Body of pancreas (tissue), 4 donors: ENCODE measurements around the gene PSIP1. TPM values are rescaled to one million over a fixed set of nuclear protein-coding genes. Genes with fewer than 3 reads are reported as not detected.
"Not testable (repeated sequence)": the region's sequence is repeated elsewhere in the genome, so short reads cannot be mapped to it uniquely, and the experiment has no call there.

Source experiments
- ATAC-seq: fragments of 150-250 bp; one replicate; pipeline ENCODE4 v1.9.1; 2016
- DNase-seq, 4 donors: peaks; one replicate each; pipeline ENCODE4 v3.0.0-alpha.2; 2019
- H3K27ac ChIP-seq, 4 donors: fragments of 200-600 bp; sonication (generic); 1 replicate in 3 of 4; 2 replicates in 1 of 4; pipeline versions ENCODE4 v1.5.1 to v1.6.1; 2016 to 2019; ENCODE audit warnings: mild to moderate bottlenecking in 1 of 4, mixed read lengths in 1 of 4, moderate library complexity in 1 of 4
- H3K27me3 ChIP-seq, 2 donors: fragments of 200-600 bp; sonication (generic); one replicate each; pipeline ENCODE4 v1.6.0; 2016; ENCODE audit warnings: mild to moderate bottlenecking in 1 of 2
- H3K36me3 ChIP-seq, 2 donors: fragments of 200-600 bp; sonication (generic); replicated peaks in 1 of 2; 2 replicates each; pipeline ENCODE4 v1.5.1; 2016; ENCODE audit warnings: low read depth in 2 of 2; ENCODE audit not compliant: insufficient read depth in 1 of 2
- H3K4me1 ChIP-seq: fragments of 200-600 bp; sonication (generic); one replicate; pipeline ENCODE4 v1.6.0; 2016
- H3K4me3 ChIP-seq, 2 donors: fragments of 200-600 bp; sonication (generic); 1 replicate in 1 of 2; 2 replicates in 1 of 2; pipeline ENCODE4 v1.5.1; 2016 to 2019
- H3K9me3 ChIP-seq, 3 donors: fragments of 200-600 bp; sonication (generic); 1 replicate in 2 of 3; 2 replicates in 1 of 3; pipeline ENCODE4 v1.5.1; 2016
- POLR2A ChIP-seq, 3 donors: fragments of 450-650 bp; IDR thresholded peaks; one replicate each; pipeline ENCODE4 v1.6.1; 2016; ENCODE audit warnings: antibody characterized with exemption in 3 of 3, mild to moderate bottlenecking in 2 of 3
- WGBS, 2 donors: methylation state at CpG; one replicate each; pipeline ENCODE4 v1.1.5; 2017; 5-methylcytosine and 5-hydroxymethylcytosine counted together
- intact Hi-C: fragments of 100-400 bp; cut with DNase I; formaldehyde crosslinking; loops from one replicate; pipeline ENCODE4 v1.15.1; 2023
- total RNA-seq, 2 donors: library from RNA; depleted of rRNA; stranded (reverse); fragments of >200 nt; gene quantifications; one replicate each; pipeline ENCODE4 v1.1.0, GENCODE V29; 2016
- TF ChIP-seq, protein P1 (sequence below), 7 experiments: fragments of 450-650 bp in 4 of 7; fragments of 200-600 bp in 3 of 7; sonication (generic) in 3 of 7; IDR thresholded peaks; one replicate each; pipeline ENCODE4 v1.5.1; 2016 to 2019; ENCODE audit warnings: antibody characterized with exemption in 7 of 7

The PSIP1 gene
- total RNA-seq, 2 donors from 2014 or later, result 21.5 to 25.7 TPM

DNA sequence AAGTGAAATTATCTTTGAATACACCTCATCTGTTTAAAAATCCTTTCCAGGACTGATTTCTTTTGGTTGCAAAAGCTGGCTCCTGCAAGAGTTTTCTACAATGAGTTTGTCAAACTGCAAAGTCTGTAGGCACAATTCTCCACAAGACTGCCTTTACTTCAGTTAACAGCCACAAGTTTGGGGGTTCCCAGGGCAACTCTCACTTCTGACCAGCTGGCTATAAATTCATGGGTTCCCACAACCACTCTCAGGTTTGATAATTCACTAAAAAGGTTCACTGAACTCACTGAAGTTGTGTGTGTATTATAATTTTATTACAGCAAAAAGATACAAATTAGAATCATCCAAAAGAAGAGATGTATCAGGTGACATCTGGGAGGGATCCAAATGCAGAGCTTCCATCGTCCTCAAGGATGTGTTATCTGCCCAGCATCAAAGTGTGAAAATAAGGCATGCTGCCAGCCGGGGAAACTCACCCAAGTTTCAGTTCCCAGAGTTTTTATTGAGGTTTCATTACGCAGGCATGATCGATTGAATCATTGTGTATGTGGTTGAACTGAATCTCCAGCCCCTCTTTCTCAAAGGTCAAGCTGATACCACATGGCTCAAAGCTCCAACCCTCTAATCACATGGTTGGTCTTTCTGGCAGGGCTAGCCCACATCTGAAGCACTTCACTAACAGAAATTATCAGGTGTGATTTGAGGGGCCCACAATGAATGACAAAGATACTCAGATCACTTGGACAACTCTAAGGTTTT is 19.0 kb upstream of the PSIP1 start:
- Histone ChIP-seq H3K36me3 (no peaks in the 10 kb centered on the region), H3K27ac (no peak overlapping the region), H3K4me3 (no peak overlapping the region), H3K4me1 (no peaks in the 10 kb centered on the region), H3K9me3 (no peaks in the 10 kb centered on the region), H3K27me3 (no peaks in the 10 kb centered on the region)
- DNase-seq (no peak), ATAC-seq (no peak)
- no peak for TF ChIP-seq POLR2A (IDR thresholded peaks at IDR 0.05)
- TF ChIP-seq, protein P1, sequence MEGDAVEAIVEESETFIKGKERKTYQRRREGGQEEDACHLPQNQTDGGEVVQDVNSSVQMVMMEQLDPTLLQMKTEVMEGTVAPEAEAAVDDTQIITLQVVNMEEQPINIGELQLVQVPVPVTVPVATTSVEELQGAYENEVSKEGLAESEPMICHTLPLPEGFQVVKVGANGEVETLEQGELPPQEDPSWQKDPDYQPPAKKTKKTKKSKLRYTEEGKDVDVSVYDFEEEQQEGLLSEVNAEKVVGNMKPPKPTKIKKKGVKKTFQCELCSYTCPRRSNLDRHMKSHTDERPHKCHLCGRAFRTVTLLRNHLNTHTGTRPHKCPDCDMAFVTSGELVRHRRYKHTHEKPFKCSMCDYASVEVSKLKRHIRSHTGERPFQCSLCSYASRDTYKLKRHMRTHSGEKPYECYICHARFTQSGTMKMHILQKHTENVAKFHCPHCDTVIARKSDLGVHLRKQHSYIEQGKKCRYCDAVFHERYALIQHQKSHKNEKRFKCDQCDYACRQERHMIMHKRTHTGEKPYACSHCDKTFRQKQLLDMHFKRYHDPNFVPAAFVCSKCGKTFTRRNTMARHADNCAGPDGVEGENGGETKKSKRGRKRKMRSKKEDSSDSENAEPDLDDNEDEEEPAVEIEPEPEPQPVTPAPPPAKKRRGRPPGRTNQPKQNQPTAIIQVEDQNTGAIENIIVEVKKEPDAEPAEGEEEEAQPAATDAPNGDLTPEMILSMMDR (IDR thresholded peaks at IDR 0.05), result no peak
- WGBS, 2 donors, result 58 to 62% methylated on average over 4 of the region's 4 CpGs
- intact Hi-C loops, result no loop called here

DNA sequence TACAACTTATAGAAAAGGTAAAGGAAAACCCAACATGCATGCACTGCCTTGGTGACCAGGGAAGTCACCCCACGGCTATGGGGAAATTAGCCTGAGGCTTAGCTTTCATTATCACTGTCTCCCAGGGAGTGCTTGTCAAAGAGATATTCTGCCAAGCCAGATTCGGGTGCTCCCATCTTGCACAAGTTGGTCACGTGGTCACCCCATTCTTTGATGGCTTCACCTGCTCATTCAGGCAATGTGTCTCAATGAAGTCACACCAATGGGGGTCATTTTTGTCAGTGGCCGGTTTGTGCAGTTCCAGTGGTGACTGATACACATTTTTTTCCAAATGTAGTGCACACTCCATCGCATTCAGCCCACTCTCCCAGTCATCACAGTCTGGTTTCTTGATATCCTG is 16.3 kb upstream of the PSIP1 start:
- H3K36me3 ChIP-seq, H3K4me1 ChIP-seq, H3K9me3 ChIP-seq, intact Hi-C loops, H3K4me3 ChIP-seq, H3K27ac ChIP-seq, DNase-seq, H3K27me3 ChIP-seq, ATAC-seq: not testable (repeated sequence)
- 84 to 86% methylated on average over 5 of the region's 5 CpGs for WGBS, 2 donors

DNA sequence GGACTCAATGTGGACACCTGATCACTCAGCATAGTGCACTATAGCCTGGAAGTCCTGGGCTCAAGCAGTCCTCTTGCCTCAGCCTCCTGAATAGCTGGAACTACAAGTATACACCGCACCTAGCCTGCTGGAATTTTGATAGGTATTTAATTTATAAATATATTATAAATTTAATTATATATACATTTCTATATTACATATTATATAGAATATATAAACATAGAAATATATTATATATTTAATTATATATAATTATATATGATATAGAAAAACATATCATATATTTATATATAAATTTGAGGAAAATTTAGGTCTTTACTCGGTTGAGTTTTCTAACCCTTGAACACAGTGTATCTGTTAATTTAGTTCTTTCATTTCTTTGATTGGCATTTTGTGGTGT is 15.2 kb upstream of the PSIP1 start:
- no peaks in the 10 kb centered on the region for H3K27me3 ChIP-seq
- no peak overlapping the region for H3K27ac ChIP-seq
- ATAC-seq, result no peak
- H3K4me1 ChIP-seq, result no peaks in the 10 kb centered on the region
- 89 to 91% methylated on average over 2 of the region's 2 CpGs for WGBS, 2 donors
- no peak overlapping the region for H3K4me3 ChIP-seq
- no peaks in the 10 kb centered on the region for H3K9me3 ChIP-seq
- TF ChIP-seq, protein P1 (IDR thresholded peaks at IDR 0.05), result no peak
- no peaks in the 10 kb centered on the region for H3K36me3 ChIP-seq
- DNase-seq, result no peak
- intact Hi-C loops, result no loop called here

DNA sequence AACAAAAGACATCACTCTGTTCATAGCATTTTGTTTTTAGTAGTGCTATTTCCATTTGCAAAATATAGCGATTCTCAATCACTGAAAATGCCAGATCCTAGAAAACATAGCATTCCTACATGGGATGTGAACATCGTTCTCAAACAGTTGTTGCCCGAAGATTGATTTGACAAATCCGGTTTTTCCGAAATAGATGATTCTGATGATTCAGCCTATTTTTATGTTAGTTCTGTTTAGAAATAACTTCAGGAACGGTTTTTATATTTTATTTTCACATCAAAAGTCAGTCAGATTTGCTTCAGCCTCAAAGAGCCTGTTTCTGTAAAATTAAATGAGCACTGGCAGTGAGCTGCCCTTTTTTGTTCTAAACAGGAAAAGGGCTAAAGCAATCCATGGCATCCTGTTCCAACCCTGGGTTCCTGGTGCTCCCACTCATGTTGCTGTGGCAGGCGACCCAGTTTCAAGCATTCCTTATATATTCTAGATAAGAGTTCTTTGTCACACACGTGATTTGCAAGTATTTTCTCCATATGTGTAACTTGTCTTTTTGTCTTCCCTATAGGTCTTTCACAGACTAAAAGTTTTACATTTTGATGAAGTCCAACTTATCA is 14.2 kb upstream of the PSIP1 start:
- no peak overlapping the region for H3K27ac ChIP-seq
- no peaks in the 10 kb centered on the region for H3K36me3 ChIP-seq
- no peaks in the 10 kb centered on the region for H3K9me3 ChIP-seq
- intact Hi-C loops, result no loop called here
- TF ChIP-seq POLR2A (IDR thresholded peaks at IDR 0.05), result no peak
- TF ChIP-seq, protein P1 (IDR thresholded peaks at IDR 0.05), result no peak
- WGBS, 2 donors, result 63 to 67% methylated on average over 8 of the region's 8 CpGs
- ATAC-seq, result no peak
- H3K4me3 ChIP-seq, result no peak overlapping the region
- no peaks in the 10 kb centered on the region for H3K4me1 ChIP-seq
- no peaks in the 10 kb centered on the region for H3K27me3 ChIP-seq
- no peak for DNase-seq

DNA sequence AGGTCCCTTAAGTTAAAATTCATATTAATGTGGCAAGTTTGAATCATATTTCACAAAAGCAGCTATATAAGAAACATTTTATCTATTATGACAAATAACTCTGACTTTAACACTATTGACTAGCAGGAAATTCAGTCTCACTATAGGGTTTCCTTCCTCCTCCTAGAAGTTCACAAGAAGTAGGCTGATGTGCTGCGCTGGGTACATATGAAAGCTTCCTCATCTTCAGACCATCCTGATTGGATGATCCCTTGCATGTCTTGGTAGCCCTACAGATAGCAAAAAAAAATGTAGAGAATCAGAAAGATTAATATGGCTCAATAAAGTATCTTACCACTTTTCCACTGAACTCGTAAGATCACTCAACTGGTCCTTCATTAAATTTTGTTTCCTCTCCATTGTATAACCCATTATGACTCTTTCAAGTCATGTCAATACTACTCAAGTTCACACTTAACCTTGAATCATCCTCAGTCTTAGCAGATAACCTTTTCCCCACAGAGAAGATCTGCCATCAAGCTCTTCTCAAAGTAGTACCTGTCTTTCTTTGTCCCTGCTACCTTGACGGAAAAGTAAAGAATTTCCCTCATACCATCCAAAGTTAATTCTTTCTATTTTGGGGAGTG is 11.5 kb upstream of the PSIP1 start:
- intact Hi-C loops, result no loop called here
- H3K9me3 ChIP-seq, result no peaks in the 10 kb centered on the region
- no peak for ATAC-seq
- H3K27me3 ChIP-seq, result no peaks in the 10 kb centered on the region
- no peak overlapping the region for H3K27ac ChIP-seq
- H3K4me1 ChIP-seq, result no peaks in the 10 kb centered on the region
- no peaks in the 10 kb centered on the region for H3K36me3 ChIP-seq
- no peak overlapping the region for H3K4me3 ChIP-seq
- no peak for TF ChIP-seq POLR2A (IDR thresholded peaks at IDR 0.05)
- TF ChIP-seq, protein P1 (IDR thresholded peaks at IDR 0.05), result no peak
- WGBS, 2 donors, result 91 to 93% methylated on average over 3 of the region's 3 CpGs
- DNase-seq, result no peak
